ENCODE measurements around the gene CDH9.

CDH9 gene

GRCh38 chr5:27020973-27021372, 17.4 kb downstream of the CDH9 start:
- H3K27me3 ChIP-seq = no peaks in the 10 kb centered on the region
- H3K36me3 ChIP-seq = no peaks in the 10 kb centered on the region
- TF ChIP-seq CTCF (IDR thresholded peaks at IDR 0.05) = no peak
- no peaks in the 10 kb centered on the region for H3K4me1 ChIP-seq
- no peak overlapping the region for H3K27ac ChIP-seq
- no peak for DNase-seq
- no peaks in the 10 kb centered on the region for H3K9me3 ChIP-seq
- no peak overlapping the region for H3K4me3 ChIP-seq
- intact Hi-C loops (cut with DNase I; ENCODE audit: low total_unique reads) = no loop called here

- DNase-seq = no peak
- TF ChIP-seq CTCF (IDR thresholded peaks at IDR 0.05) = no peak
These were observed 22.6 kb downstream of the CDH9 start for GRCh38 chr5:27015758-27016157.

GRCh38 chr5:27011274-27011673, 27.1 kb downstream of the CDH9 start:
- H3K9me3 ChIP-seq = no peaks in the 10 kb centered on the region
- no peak overlapping the region for H3K4me3 ChIP-seq
- no peaks in the 10 kb centered on the region for H3K36me3 ChIP-seq
- no peaks in the 10 kb centered on the region for H3K4me1 ChIP-seq
- intact Hi-C loops (cut with DNase I; ENCODE audit: low total_unique reads) = no loop called here
- H3K27ac ChIP-seq = no peak overlapping the region
- TF ChIP-seq CTCF (IDR thresholded peaks at IDR 0.05) = no peak
- no peak for DNase-seq
- H3K27me3 ChIP-seq = no peaks in the 10 kb centered on the region

More at GRCh38 chr5:27015758-27016157, 22.6 kb downstream of the CDH9 start:
- intact Hi-C loops (cut with DNase I; ENCODE audit: low total_unique reads) = no loop called here
- H3K27ac ChIP-seq = no peak overlapping the region
- no peaks in the 10 kb centered on the region for H3K9me3 ChIP-seq
- no peaks in the 10 kb centered on the region for H3K36me3 ChIP-seq
- H3K4me1 ChIP-seq = no peaks in the 10 kb centered on the region
- no peaks in the 10 kb centered on the region for H3K27me3 ChIP-seq
- H3K4me3 ChIP-seq = no peak overlapping the region

- no peaks in the 10 kb centered on the region for H3K4me1 ChIP-seq
These were observed 27.7 kb downstream of the CDH9 start for GRCh38 chr5:27010646-27011045.

GRCh38 chr5:27009540-27009915, 28.9 kb downstream of the CDH9 start:
- H3K27me3 ChIP-seq = no peaks in the 10 kb centered on the region
- TF ChIP-seq CTCF (IDR thresholded peaks at IDR 0.05) = no peak
- intact Hi-C loops (cut with DNase I; ENCODE audit: low total_unique reads) = no loop called here
- no peaks in the 10 kb centered on the region for H3K36me3 ChIP-seq
- H3K4me3 ChIP-seq = no peak overlapping the region
- no peaks in the 10 kb centered on the region for H3K9me3 ChIP-seq
- H3K27ac ChIP-seq = no peak overlapping the region
- DNase-seq = no peak
- no peaks in the 10 kb centered on the region for H3K4me1 ChIP-seq

More at GRCh38 chr5:27010646-27011045, 27.7 kb downstream of the CDH9 start:
- H3K4me3 ChIP-seq = no peak overlapping the region
- H3K36me3 ChIP-seq = no peaks in the 10 kb centered on the region
- intact Hi-C loops (cut with DNase I; ENCODE audit: low total_unique reads) = no loop called here
- no peaks in the 10 kb centered on the region for H3K27me3 ChIP-seq
- no peaks in the 10 kb centered on the region for H3K9me3 ChIP-seq
- no peak for TF ChIP-seq CTCF (IDR thresholded peaks at IDR 0.05)
- no peak overlapping the region for H3K27ac ChIP-seq
- no peak for DNase-seq

All from tibial artery (tissue), 4 donors.